ENCODE data around the gene RAB32.

DNA sequence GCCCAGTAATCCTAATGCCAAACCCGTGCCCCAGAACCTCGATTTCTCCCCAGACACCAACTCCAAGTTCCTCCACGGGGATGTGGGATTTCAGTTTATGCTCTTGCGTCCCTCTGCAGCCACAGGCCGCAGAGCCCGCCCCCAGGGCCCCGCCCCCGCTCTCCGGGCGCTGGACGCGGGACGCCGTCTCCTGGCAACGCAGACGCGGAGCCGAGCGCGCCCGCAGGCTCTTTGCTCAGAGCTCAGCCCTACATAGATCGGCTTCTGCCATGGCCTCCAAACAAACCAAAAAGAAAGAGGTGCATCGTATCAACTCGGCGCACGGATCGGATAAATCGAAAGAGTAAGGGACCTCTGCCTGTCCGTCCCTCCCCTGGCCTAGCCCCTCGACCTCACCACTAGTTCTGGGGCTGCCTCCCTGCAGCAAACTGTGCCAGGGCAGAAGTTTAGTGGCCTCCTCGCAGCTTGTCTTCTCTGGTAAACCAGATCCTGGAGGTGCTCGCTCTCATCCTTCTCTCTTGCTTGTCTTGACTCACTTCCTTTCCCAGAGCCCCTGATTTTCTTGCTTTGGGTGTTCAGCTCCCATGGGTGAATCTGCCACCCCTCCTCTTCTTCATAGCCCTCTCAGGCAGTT is 55.3 kb downstream of the RAB32 start, which contains the start of gene ADGB:
- TF ChIP-seq, protein P1, sequence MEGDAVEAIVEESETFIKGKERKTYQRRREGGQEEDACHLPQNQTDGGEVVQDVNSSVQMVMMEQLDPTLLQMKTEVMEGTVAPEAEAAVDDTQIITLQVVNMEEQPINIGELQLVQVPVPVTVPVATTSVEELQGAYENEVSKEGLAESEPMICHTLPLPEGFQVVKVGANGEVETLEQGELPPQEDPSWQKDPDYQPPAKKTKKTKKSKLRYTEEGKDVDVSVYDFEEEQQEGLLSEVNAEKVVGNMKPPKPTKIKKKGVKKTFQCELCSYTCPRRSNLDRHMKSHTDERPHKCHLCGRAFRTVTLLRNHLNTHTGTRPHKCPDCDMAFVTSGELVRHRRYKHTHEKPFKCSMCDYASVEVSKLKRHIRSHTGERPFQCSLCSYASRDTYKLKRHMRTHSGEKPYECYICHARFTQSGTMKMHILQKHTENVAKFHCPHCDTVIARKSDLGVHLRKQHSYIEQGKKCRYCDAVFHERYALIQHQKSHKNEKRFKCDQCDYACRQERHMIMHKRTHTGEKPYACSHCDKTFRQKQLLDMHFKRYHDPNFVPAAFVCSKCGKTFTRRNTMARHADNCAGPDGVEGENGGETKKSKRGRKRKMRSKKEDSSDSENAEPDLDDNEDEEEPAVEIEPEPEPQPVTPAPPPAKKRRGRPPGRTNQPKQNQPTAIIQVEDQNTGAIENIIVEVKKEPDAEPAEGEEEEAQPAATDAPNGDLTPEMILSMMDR (conservative IDR thresholded peaks at IDR 0.05; ENCODE audit: low read depth, low read length) = no peak
- TF ChIP-seq POLR2A (IDR thresholded peaks at IDR 0.05; ENCODE audit: low read depth, low read length) (no peak), MXI1 (IDR thresholded peaks at IDR 0.05; ENCODE audit: borderline replicate concordance, low read depth, low read length) (no peak), RAD21 (IDR thresholded peaks at IDR 0.05; ENCODE audit: low read length) (no peak)
